ENCODE data around the gene IL17B. TPM values are rescaled to one million over a fixed set of nuclear protein-coding genes. Genes with fewer than 3 reads are reported as not detected.

Gene IL17B
- polyA plus RNA-seq, 1 donor (not counting 4 experiments of a cell fraction or from before 2014, with no cell fraction given) = not detected

DNA sequence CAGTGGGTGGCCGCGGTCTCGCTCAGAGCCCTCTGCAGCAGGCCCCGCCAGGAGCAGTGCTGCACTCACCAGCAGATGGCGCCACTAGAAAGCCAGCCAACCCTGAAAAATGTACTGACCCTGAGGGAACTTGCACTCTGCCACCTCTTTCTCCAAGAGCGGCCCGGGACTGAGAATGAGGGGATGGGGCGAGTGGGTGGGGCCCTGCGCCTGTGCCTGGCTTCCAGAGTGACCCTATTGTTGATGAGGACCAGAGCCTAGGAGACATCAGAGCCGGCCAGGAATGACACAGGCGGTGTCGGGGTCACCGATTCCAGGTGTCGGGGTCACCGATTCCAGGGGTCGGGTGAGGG lies 2.9 kb upstream of the IL17B start:
- H2AFZ ChIP-seq (ENCODE audit: control insufficient read depth, low read length) = peak overlapping the region; percentile 73
- H3K36me3 ChIP-seq (ENCODE audit: control insufficient read depth in 2 of 2, extremely low read depth in 1 of 2, insufficient read depth in 2 of 2, low read length in 2 of 2) = no peaks in the 10 kb centered on the region
- no peaks in the 10 kb centered on the region for H3K79me2 ChIP-seq (ENCODE audit: control insufficient read depth, insufficient read depth, low read length)
- peaks cover 4% of the 10 kb centered on the region for H3K4me1 ChIP-seq (ENCODE audit: control insufficient read depth, extremely low read depth, insufficient read depth, low read length)
- no peak overlapping the region for H3K27ac ChIP-seq (ENCODE audit: control insufficient read depth, insufficient read depth, low read length)
- TF ChIP-seq, protein P1, sequence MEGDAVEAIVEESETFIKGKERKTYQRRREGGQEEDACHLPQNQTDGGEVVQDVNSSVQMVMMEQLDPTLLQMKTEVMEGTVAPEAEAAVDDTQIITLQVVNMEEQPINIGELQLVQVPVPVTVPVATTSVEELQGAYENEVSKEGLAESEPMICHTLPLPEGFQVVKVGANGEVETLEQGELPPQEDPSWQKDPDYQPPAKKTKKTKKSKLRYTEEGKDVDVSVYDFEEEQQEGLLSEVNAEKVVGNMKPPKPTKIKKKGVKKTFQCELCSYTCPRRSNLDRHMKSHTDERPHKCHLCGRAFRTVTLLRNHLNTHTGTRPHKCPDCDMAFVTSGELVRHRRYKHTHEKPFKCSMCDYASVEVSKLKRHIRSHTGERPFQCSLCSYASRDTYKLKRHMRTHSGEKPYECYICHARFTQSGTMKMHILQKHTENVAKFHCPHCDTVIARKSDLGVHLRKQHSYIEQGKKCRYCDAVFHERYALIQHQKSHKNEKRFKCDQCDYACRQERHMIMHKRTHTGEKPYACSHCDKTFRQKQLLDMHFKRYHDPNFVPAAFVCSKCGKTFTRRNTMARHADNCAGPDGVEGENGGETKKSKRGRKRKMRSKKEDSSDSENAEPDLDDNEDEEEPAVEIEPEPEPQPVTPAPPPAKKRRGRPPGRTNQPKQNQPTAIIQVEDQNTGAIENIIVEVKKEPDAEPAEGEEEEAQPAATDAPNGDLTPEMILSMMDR (optimal IDR thresholded peaks at IDR 0.05 in 1 of 3, IDR thresholded peaks at IDR 0.05 in 1 of 3, conservative IDR thresholded peaks at IDR 0.05 in 1 of 3; ENCODE audit: extremely low read depth in 1 of 3, insufficient read depth in 2 of 3, low read length in 3 of 3) = peak; percentile 88 to 99 (median 96)
- no peak for TF ChIP-seq EZH2 (IDR thresholded peaks at IDR 0.05; ENCODE audit: low read length)
- no peak overlapping the region for H3K4me2 ChIP-seq (ENCODE audit: control insufficient read depth, extremely low read depth, insufficient read depth, low read depth, low read length)
- H3K9me1 ChIP-seq (ENCODE audit: control insufficient read depth, extremely low read depth, insufficient read depth, low read length) = no peaks in the 10 kb centered on the region
- no peak overlapping the region for H3K9ac ChIP-seq (ENCODE audit: control insufficient read depth, extremely low read depth, insufficient read depth, low read length)
- H3K9me3 ChIP-seq (ENCODE audit: control insufficient read depth, low read depth, low read length) = no peaks in the 10 kb centered on the region
- DNase-seq (ENCODE audit: low read depth, low spot score) (peak; percentile 13), FAIRE-seq (no peak)
- no peaks in the 10 kb centered on the region for H3K27me3 ChIP-seq (ENCODE audit: control insufficient read depth, extremely low read depth, insufficient read depth, low read length)
- H3K4me3 ChIP-seq (ENCODE audit: control insufficient read depth in 2 of 3, extremely low read depth in 1 of 3, insufficient read depth in 2 of 3, low read depth in 1 of 3, low read length in 3 of 3) = no peak overlapping the region
- dilution Hi-C loops (cut with MboI; ENCODE audit: extremely low pct_ligation_motif_present, low sequenced_read_pairs) = no loop called here
- H4K20me1 ChIP-seq (ENCODE audit: control insufficient read depth, extremely low read depth, insufficient read depth, low read length) = no peaks in the 10 kb centered on the region

DNA sequence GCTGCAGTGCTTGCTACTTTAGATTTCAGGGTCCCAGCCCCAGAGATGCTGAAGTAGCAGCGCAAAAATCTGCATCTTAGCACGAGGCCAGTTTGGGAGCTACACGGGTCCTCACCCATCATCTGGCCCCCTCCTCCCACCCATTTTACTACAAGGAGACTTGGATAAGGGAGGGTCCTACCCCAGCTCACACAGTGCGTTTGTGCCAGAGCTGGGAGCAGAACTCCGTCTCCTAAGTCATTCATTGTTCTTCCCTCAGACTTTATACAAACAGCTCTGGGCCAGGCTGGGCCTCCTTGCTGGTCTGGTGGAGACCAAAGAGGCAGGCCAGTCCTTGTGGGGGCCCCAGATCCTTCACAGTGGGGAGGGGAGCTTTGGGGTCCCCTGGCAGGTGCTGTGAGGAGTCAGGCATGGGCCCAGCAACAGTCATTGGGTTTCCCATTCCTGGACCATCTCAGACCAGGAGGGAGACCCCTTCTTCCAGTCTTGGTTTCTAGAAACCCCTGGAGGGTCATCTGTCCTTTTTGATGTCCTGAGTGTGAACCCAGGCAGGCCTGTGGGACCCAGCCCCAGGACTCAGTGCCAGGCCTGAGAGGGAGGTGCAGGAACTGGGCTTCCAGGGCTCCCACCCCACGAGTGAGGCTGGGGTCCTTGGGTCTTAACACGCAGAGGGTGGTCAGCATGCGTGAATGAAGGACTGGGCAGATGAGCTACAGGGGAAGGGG lies 2.3 kb upstream of the IL17B start:
- Histone ChIP-seq H3K9me1 (ENCODE audit: control insufficient read depth, extremely low read depth, insufficient read depth, low read length) (no peaks in the 10 kb centered on the region), H3K9me3 (ENCODE audit: control insufficient read depth, low read depth, low read length) (no peaks in the 10 kb centered on the region), H3K4me2 (ENCODE audit: control insufficient read depth, extremely low read depth, insufficient read depth, low read depth, low read length) (no peak overlapping the region), H3K27ac (ENCODE audit: control insufficient read depth, insufficient read depth, low read length) (no peak overlapping the region), H3K9ac (ENCODE audit: control insufficient read depth, extremely low read depth, insufficient read depth, low read length) (no peak overlapping the region), H2AFZ (ENCODE audit: control insufficient read depth, low read length) (peak overlapping the region; percentile 73), H3K4me3 (ENCODE audit: control insufficient read depth in 2 of 3, extremely low read depth in 1 of 3, insufficient read depth in 2 of 3, low read depth in 1 of 3, low read length in 3 of 3) (no peak overlapping the region), H3K27me3 (ENCODE audit: control insufficient read depth, extremely low read depth, insufficient read depth, low read length) (no peaks in the 10 kb centered on the region), H4K20me1 (ENCODE audit: control insufficient read depth, extremely low read depth, insufficient read depth, low read length) (no peaks in the 10 kb centered on the region), H3K36me3 (ENCODE audit: control insufficient read depth in 2 of 2, extremely low read depth in 1 of 2, insufficient read depth in 2 of 2, low read length in 2 of 2) (no peaks in the 10 kb centered on the region), H3K4me1 (ENCODE audit: control insufficient read depth, extremely low read depth, insufficient read depth, low read length) (peaks cover 4% of the 10 kb centered on the region), H3K79me2 (ENCODE audit: control insufficient read depth, insufficient read depth, low read length) (no peaks in the 10 kb centered on the region)
- no peak for DNase-seq (ENCODE audit: low read depth, low spot score)
- FAIRE-seq = no peak
- dilution Hi-C loops (cut with MboI; ENCODE audit: extremely low pct_ligation_motif_present, low sequenced_read_pairs) = no loop called here
- TF ChIP-seq, protein P1 (optimal IDR thresholded peaks at IDR 0.05 in 1 of 3, IDR thresholded peaks at IDR 0.05 in 1 of 3, conservative IDR thresholded peaks at IDR 0.05 in 1 of 3; ENCODE audit: extremely low read depth in 1 of 3, insufficient read depth in 2 of 3, low read length in 3 of 3) = no peak
- no peak for TF ChIP-seq EZH2 (IDR thresholded peaks at IDR 0.05; ENCODE audit: low read length)

All from keratinocyte (primary cell).